Hepatocyte (in vitro differentiated cells): ENCODE measurements around the gene TIE1.

Experiments used
- EZH2 ChIP-seq: fragments of 200-600 bp; sonication (generic); IDR thresholded peaks from 2 replicates; pipeline ENCODE4 v1.6.1; 2016; ENCODE audit warnings: antibody characterized with exemption, mild to moderate bottlenecking, borderline replicate concordance
- TF ChIP-seq, protein P1 (sequence below): fragments of 200-600 bp; sonication (generic); IDR thresholded peaks from 2 replicates; pipeline ENCODE4 v1.5.1; 2016; ENCODE audit warnings: antibody characterized with exemption, mild to moderate bottlenecking; ENCODE audit not compliant: poor library complexity

DNA sequence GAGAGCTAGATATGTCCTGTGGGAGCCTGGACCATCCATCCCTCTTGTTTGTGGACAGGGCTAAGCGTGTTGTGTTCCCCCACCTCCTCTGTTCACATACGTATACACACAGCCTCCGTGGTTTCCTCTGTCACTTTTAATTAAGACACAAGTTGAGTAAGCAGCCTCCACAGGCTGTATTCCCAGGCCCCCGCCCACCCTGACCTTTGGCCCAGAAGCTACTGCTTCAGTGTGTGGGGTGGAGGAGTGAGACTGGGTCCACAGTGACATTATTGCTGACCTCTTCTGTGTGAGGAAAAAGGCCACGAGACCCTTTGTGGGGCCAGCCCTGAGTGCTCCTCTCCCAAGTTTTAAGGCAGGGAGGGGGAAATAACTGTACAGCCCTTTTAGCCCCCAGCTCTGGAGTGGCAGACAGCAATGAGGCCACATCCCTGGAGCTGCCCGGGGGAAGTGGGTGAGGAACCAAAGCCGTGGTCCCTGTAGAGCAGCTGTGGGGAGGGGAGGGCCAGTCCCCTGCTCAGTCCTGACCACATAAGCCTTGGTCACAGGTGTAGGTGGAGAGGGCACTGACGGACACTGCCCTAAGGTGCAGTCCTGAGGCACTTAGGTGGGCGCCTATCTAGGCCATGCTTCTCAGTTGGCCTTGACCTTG lies 62.6 kb downstream of the TIE1 start:
- TF ChIP-seq, protein P1, sequence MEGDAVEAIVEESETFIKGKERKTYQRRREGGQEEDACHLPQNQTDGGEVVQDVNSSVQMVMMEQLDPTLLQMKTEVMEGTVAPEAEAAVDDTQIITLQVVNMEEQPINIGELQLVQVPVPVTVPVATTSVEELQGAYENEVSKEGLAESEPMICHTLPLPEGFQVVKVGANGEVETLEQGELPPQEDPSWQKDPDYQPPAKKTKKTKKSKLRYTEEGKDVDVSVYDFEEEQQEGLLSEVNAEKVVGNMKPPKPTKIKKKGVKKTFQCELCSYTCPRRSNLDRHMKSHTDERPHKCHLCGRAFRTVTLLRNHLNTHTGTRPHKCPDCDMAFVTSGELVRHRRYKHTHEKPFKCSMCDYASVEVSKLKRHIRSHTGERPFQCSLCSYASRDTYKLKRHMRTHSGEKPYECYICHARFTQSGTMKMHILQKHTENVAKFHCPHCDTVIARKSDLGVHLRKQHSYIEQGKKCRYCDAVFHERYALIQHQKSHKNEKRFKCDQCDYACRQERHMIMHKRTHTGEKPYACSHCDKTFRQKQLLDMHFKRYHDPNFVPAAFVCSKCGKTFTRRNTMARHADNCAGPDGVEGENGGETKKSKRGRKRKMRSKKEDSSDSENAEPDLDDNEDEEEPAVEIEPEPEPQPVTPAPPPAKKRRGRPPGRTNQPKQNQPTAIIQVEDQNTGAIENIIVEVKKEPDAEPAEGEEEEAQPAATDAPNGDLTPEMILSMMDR, result no peak
- no peak for TF ChIP-seq EZH2
